ENCODE results near the gene PTPN13.

GRCh38 chr4:86613734-86614133, 19.6 kb downstream of the PTPN13 start:
- TF ChIP-seq POLR2A (IDR thresholded peaks at IDR 0.05) (no peak), CTCF (IDR thresholded peaks at IDR 0.05) (no peak)
